ENCODE data around the gene COG5.

DNA sequence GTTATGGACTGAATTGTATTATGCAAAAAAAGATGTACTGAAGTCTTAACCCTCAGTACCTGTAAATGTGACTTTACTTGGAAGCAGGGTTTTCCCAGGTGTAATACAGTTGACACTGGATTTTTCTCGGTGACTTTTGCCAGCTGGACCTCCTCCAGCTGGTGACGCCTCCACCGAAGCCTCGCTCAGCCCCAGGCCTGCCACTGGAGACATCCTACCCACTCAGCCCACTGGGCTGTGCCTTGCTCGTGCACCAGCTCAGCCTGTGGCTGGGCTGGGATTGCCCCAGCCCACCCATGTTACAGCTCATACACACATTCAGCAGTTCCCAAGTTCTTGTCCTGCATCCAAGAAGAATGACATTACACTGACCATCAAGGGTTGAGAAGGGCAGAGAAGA is 136.3 kb downstream of the COG5 start:
- no peak for TF ChIP-seq USF2 (IDR thresholded peaks at IDR 0.05; ENCODE audit: borderline replicate concordance, low read depth, low read length)
- no peak for TF ChIP-seq CTCF (IDR thresholded peaks at IDR 0.05)

Data from SK-N-SH (cell line).